SU-DHL-6 (cell line): ENCODE data around the gene MADD.

ENCODE experiments used
- H2AFZ ChIP-seq: fragments of 200-600 bp; sonication (generic); 2 replicates; pipeline ENCODE4 v1.6.1; 2014; ENCODE audit warnings: low read depth, mild to moderate bottlenecking, moderate library complexity, mixed read lengths, antibody characterized with exemption, low read length; ENCODE audit not compliant: severe bottlenecking
- H3F3A ChIP-seq: fragments of 200-600 bp; shearing (Covaris generic); 2 replicates; pipeline ENCODE4 v1.6.0; 2016; ENCODE audit warnings: antibody characterized with exemption, mild to moderate bottlenecking; ENCODE audit not compliant: insufficient read depth
- H3K27ac ChIP-seq: fragments of 200-600 bp; sonication (generic); 2 replicates; pipeline ENCODE4 v1.5.1; 2016; ENCODE audit warnings: low read depth, mild to moderate bottlenecking, low read length, moderate library complexity, mixed read lengths
- H3K27me3 ChIP-seq: fragments of 200-600 bp; sonication (generic), shearing (Covaris generic); 2 replicates; pipeline ENCODE4 v1.6.0; 2014; ENCODE audit warnings: mild to moderate bottlenecking, low read length
- H3K36me3 ChIP-seq: fragments of 200-600 bp; sonication (generic); 2 replicates; pipeline ENCODE4 v1.6.1; 2014; ENCODE audit warnings: mild to moderate bottlenecking, low read length, mixed read lengths
- H3K4me2 ChIP-seq: fragments of 300-600, 200-600 bp; shearing (Covaris generic), sonication (generic); 2 replicates; pipeline ENCODE4 v1.6.0; 2014; ENCODE audit warnings: low read length, low read depth, mild to moderate bottlenecking; ENCODE audit not compliant: poor library complexity, severe bottlenecking
- H3K4me3 ChIP-seq: fragments of 200-600 bp; sonication (generic); 2 replicates; pipeline ENCODE4 v1.5.1; 2014; ENCODE audit warnings: antibody characterized with exemption, low read length, mild to moderate bottlenecking, mixed read lengths; ENCODE audit not compliant: insufficient read depth, poor library complexity, severe bottlenecking
- H3K79me2 ChIP-seq: fragments of 200-600 bp; sonication (generic); 2 replicates; pipeline ENCODE4 v1.6.1; 2014; ENCODE audit warnings: mild to moderate bottlenecking, low read length, moderate library complexity; ENCODE audit not compliant: insufficient read depth
- H3K9ac ChIP-seq: fragments of 200-600 bp; sonication (generic); 2 replicates; pipeline ENCODE4 v1.7.0; 2014; ENCODE audit warnings: mild to moderate bottlenecking, low read length
- H3K9me2 ChIP-seq: fragments of 200-600 bp; sonication (generic); replicated peaks from 2 replicates; pipeline ENCODE4 v1.6.1; 2014; ENCODE audit warnings: low read length; ENCODE audit not compliant: insufficient read depth
- H3K9me3 ChIP-seq: fragments of 200-600 bp; sonication (generic); 2 replicates; pipeline ENCODE4 v1.6.1; 2014; ENCODE audit warnings: low read length, mixed read lengths; ENCODE audit not compliant: insufficient read depth
- H4K20me1 ChIP-seq: fragments of 200-600 bp; sonication (generic); 2 replicates; pipeline ENCODE4 v1.6.1; 2014; ENCODE audit warnings: low read depth, mild to moderate bottlenecking, antibody characterized with exemption, low read length, moderate library complexity, mixed read lengths
- EZH2phosphoT487 ChIP-seq: fragments of 200-600 bp; sonication (generic), shearing (Covaris generic); conservative IDR thresholded peaks from 2 replicates; pipeline ENCODE4 v1.6.1; 2018; ENCODE audit warnings: mild to moderate bottlenecking, antibody characterized with exemption, low read length, moderate library complexity, mixed read lengths
- TF ChIP-seq, protein P1 (sequence below): fragments of 200-600 bp; sonication (generic); IDR thresholded peaks from one replicate; pipeline ENCODE4 v1.5.1; 2017; ENCODE audit warnings: antibody characterized with exemption, mild to moderate bottlenecking, low read length, moderate library complexity; ENCODE audit not compliant: insufficient read depth, poor library complexity, severe bottlenecking

Gene MADD

DNA sequence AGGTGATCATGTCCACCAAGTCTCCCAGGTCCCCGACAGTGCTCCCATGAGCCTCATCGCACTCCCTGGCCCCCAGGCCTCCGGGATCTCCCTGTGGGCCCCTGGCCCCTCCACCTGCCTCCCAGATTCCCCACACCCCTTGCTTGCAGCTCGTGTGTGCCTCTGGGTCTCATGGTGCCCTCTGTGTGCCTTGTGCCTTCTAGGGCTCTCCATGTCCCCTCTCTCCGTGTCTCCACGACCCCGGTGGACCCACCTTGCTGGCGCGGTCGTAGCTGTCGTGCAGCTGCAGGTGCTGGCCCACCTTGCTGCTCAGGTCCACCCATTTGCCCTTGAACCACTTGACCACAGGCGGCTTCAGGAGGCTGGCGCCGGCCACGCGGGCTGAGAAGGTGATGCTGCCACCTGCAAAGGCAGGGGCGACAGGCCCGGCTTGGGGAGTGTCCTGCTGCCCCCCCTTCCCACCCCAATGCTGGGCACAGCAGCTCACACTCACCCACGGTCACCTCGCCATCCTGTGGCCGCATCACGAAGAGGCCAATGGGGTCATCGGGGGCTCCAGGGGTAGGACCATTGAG lies 79.7 kb downstream of the MADD start:
- Histone ChIP-seq H3F3A (no peaks in the 10 kb centered on the region), H3K9ac (no peak overlapping the region)
- TF ChIP-seq, protein P1, sequence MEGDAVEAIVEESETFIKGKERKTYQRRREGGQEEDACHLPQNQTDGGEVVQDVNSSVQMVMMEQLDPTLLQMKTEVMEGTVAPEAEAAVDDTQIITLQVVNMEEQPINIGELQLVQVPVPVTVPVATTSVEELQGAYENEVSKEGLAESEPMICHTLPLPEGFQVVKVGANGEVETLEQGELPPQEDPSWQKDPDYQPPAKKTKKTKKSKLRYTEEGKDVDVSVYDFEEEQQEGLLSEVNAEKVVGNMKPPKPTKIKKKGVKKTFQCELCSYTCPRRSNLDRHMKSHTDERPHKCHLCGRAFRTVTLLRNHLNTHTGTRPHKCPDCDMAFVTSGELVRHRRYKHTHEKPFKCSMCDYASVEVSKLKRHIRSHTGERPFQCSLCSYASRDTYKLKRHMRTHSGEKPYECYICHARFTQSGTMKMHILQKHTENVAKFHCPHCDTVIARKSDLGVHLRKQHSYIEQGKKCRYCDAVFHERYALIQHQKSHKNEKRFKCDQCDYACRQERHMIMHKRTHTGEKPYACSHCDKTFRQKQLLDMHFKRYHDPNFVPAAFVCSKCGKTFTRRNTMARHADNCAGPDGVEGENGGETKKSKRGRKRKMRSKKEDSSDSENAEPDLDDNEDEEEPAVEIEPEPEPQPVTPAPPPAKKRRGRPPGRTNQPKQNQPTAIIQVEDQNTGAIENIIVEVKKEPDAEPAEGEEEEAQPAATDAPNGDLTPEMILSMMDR: no peak
- no peak for TF ChIP-seq EZH2phosphoT487

GRCh38 chr11:47350315-47350714 lies 80.4 kb downstream of the MADD start:
- Histone ChIP-seq H3F3A (no peaks in the 10 kb centered on the region), H3K27me3 (no peaks in the 10 kb centered on the region), H3K9me3 (no peaks in the 10 kb centered on the region), H2AFZ (no peak overlapping the region), H3K36me3 (no peaks in the 10 kb centered on the region), H3K9me2 (no peaks in the 10 kb centered on the region), H3K27ac (no peak overlapping the region), H3K9ac (no peak overlapping the region), H4K20me1 (no peaks in the 10 kb centered on the region), H3K79me2 (no peaks in the 10 kb centered on the region), H3K4me2 (no peak overlapping the region), H3K4me3 (no peak overlapping the region)
- TF ChIP-seq, protein P1: no peak
- no peak for TF ChIP-seq EZH2phosphoT487

More for the DNA sequence above, 79.7 kb downstream of the MADD start:
- H3K4me3 ChIP-seq: no peak overlapping the region
- H4K20me1 ChIP-seq: no peaks in the 10 kb centered on the region
- no peaks in the 10 kb centered on the region for H3K9me3 ChIP-seq
- no peaks in the 10 kb centered on the region for H3K79me2 ChIP-seq
- H2AFZ ChIP-seq: no peak overlapping the region
- H3K36me3 ChIP-seq: no peaks in the 10 kb centered on the region
- no peak overlapping the region for H3K4me2 ChIP-seq
- no peaks in the 10 kb centered on the region for H3K9me2 ChIP-seq
- no peaks in the 10 kb centered on the region for H3K27me3 ChIP-seq
- H3K27ac ChIP-seq: no peak overlapping the region

- no peak overlapping the region for H3K4me2 ChIP-seq
- H3K27ac ChIP-seq: no peak overlapping the region
- no peaks in the 10 kb centered on the region for H3K79me2 ChIP-seq
- no peak overlapping the region for H3K9ac ChIP-seq
- no peaks in the 10 kb centered on the region for H3K36me3 ChIP-seq
- H3K9me3 ChIP-seq: no peaks in the 10 kb centered on the region
- no peaks in the 10 kb centered on the region for H3F3A ChIP-seq
- TF ChIP-seq EZH2phosphoT487: no peak
- TF ChIP-seq, protein P1: no peak
- no peak overlapping the region for H2AFZ ChIP-seq
- no peaks in the 10 kb centered on the region for H3K27me3 ChIP-seq
- H3K9me2 ChIP-seq: no peaks in the 10 kb centered on the region
- H3K4me3 ChIP-seq: no peak overlapping the region
- H4K20me1 ChIP-seq: no peaks in the 10 kb centered on the region
Measured at GRCh38 chr11:47351156-47352126, 81.5 kb downstream of the MADD start.
